Activated CD8-positive, alpha-beta memory T cell treated with anti-CD3 and anti-CD28 coated beads, Interleukin-2, amount 10 ng/mL, durations not matched to agents 7 days and 5 days (primary cell): ENCODE data around the gene MS4A7. TPM values are rescaled to one million over a fixed set of nuclear protein-coding genes. Genes with fewer than 3 reads are reported as not detected.
A peak's percentile ranks its signal among the peaks of the same experiment; 100 is the strongest.
"Not testable (repeated sequence)": the region's sequence is repeated elsewhere in the genome, so short reads cannot be mapped to it uniquely, and the experiment has no call there.

Experiments used
- ATAC-seq: fragments of 150-1000 bp; cut with Tn5 transposase; one replicate; pipeline ENCODE4 v1.10.0; 2021; ENCODE audit warnings: moderate library complexity
- CTCF ChIA-PET: fragments of 350-600 bp; sonication (Branson Sonifier 250); formaldehyde crosslinking; loops from one replicate; lab custom pipeline; 2021; ENCODE audit warnings: antibody characterized with exemption; lab: Charles Lee
- DNase-seq: peaks from one replicate; pipeline ENCODE4 v3.0.0-alpha.2; 2020
- H3K27ac Mint-ChIP-seq: one replicate; pipeline ENCODE4 v1.8.0; 2021; ENCODE audit warnings: mild to moderate bottlenecking, mixed read lengths
- H3K27me3 Mint-ChIP-seq: one replicate; pipeline ENCODE4 v1.8.0; 2021; ENCODE audit warnings: mixed read lengths
- H3K36me3 Mint-ChIP-seq: one replicate; pipeline ENCODE4 v1.8.0; 2021; ENCODE audit warnings: mild to moderate bottlenecking, mixed read lengths
- H3K4me1 Mint-ChIP-seq: one replicate; pipeline ENCODE4 v1.8.0; 2021; ENCODE audit warnings: mixed read lengths
- H3K4me3 Mint-ChIP-seq: one replicate; pipeline ENCODE4 v1.8.0; 2021; ENCODE audit warnings: mild to moderate bottlenecking, moderate library complexity, mixed read lengths
- H3K9me3 Mint-ChIP-seq: one replicate; pipeline ENCODE4 v1.8.0; 2022; ENCODE audit warnings: low read depth, mixed read lengths
- total RNA-seq, 2 experiments: library from RNA; stranded (reverse); gene quantifications; one replicate each; pipeline ENCODE4 v1.2.3, GENCODE V29; 2021

The MS4A7 gene
- total RNA-seq, 2 experiments from 2014 or later, result not detected

DNA sequence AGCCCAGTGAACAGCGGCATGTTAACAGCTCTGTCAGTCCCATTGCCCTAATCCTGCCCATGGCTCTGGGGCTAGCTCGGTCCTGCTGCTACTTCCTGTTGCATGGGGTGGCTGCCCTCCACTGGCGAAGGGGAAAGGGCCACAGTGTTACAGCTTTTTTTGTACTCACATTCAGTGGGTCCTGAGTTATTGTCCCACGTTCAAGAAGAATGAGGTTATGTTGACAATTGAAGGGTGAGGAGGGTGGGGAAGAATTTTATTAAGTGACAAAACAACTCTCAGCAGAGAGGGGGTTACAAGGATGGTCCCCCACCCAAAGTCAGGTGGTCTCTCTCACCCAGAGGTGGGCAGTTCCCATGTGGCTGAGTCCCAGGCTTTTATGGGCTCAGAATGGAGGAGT lies 17.7 kb upstream of the MS4A7 start:
- ATAC-seq (no peak), DNase-seq (no peak)
- Mint-ChIP-seq H3K4me1 (no peaks in the 10 kb centered on the region), H3K9me3 (no peaks in the 10 kb centered on the region), H3K36me3 (no peaks in the 10 kb centered on the region), H3K27me3 (peaks cover 30% of the 10 kb centered on the region), H3K27ac (no peak overlapping the region), H3K4me3 (no peak overlapping the region)
- CTCF ChIA-PET, result interaction anchor here (1.0 to 1.4 kb wide), 2 partner anchors 11 to 258 kb away, joined by 3 to 4 read pairs; no protein-coding TSS in a partner anchor

DNA sequence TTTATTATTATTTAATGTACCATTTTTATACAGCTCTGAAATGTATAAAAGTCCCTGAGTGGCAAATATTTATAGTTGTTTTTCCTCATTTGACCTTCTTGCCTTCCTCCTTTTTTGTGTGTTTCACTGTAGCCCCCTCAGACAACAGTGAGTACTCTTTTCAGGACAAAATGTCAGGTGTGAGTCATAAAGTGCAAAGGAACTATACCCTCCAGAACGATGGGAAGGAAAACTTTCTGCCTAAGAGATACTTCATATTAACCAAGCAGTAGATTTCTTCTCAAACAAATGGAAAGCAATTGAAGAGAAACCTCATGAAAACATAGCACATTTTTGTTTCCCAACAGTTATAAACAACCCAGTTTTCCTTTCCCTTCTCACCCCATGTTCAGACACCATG lies 16.1 kb upstream of the MS4A7 start:
- peaks cover 34% of the 10 kb centered on the region for H3K27me3 Mint-ChIP-seq
- no peak for ATAC-seq
- no peak for DNase-seq
- no peaks in the 10 kb centered on the region for H3K9me3 Mint-ChIP-seq
- no peak overlapping the region for H3K27ac Mint-ChIP-seq
- H3K4me3 Mint-ChIP-seq, result no peak overlapping the region
- H3K36me3 Mint-ChIP-seq, result no peaks in the 10 kb centered on the region
- H3K4me1 Mint-ChIP-seq, result no peaks in the 10 kb centered on the region
- CTCF ChIA-PET, result interaction anchor here (1.0 to 4.8 kb wide), 4 partner anchors 13 to 256 kb away, joined by 3 to 26 read pairs (median 10); no protein-coding TSS in a partner anchor

DNA sequence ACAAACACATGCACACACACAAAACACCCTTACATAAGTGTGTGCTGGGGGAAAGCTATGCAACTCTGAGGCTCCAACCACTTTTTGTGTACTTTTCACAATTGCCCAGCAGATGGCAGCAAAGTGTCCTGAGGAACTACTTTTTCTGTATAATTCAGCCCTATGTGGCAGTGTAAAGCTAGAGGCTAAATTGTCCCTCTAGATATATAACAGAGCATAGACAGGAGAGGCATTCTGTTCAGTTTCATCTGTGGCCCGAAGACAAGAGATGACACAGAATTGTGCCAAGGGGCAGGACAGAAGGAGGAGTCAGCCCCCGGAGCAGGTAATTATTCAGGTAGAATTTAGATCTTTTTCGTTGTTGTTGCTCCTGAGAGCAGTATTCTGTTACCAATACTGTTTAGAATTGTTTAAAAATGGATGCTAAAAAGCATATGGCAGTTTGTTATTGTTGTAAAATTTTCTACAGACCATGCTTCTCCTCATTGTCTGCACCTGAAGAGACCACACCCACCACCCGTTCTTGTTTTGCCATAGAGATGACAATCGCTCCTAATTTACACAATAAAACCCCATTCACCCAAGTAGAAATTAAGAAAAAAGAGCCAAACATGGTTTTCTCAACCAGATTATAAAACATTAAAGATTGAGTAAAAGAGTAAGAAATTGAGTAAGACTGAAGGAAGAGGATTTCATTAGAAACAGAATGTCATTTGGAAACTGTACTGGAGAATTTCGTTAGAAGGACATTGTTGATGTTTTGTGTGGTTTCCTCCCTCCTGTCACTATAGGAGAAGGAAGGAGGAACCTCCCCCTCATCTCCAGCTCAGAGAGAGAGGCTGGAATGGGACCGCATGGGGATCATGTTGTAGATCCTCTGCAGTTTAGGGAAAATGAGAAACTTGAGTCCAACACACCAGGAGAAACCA lies 14.5 kb upstream of the MS4A7 start:
- CTCF ChIA-PET, result interaction anchor here (0.9 to 4.8 kb wide), 19 partner anchors 8 to 269 kb away, joined by 3 to 26 read pairs (median 4); no protein-coding TSS in a partner anchor
- no peaks in the 10 kb centered on the region for H3K9me3 Mint-ChIP-seq
- peaks cover 41% of the 10 kb centered on the region for H3K27me3 Mint-ChIP-seq
- DNase-seq, result peak; percentile 66
- H3K36me3 Mint-ChIP-seq, result no peaks in the 10 kb centered on the region
- peak; percentile 39 for ATAC-seq
- H3K27ac Mint-ChIP-seq, result no peak overlapping the region
- no peak overlapping the region for H3K4me3 Mint-ChIP-seq
- no peaks in the 10 kb centered on the region for H3K4me1 Mint-ChIP-seq

DNA sequence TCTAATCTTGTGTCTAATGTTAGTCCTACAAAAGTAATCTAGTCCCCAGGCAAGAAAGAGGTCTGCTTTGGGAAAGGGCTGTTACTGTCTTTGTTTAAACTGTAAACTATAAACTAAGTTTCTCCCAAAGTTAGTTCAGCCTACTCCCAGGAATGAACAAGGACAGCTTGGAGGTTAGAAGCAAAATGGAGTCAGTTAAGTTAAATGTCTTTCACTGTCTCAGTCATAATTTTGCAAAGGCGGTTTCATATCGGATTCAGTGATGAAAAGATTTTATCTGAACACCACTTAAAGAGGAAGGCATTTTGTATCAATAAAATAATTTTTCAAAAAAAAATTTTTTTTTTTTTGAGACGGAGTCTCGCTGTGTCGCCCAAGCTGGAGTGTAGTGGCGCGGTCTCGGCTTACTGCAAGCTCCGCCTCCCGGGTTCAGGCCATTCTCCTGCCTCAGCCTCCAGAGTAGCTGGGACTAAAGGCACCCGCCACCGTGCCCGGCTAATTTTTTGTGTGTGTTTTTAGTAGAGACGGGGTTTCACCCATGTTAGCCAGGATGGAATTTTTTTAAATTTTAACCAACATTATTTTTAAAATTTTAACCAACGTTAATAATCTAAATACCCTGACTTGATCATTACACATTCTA lies 11.9 kb upstream of the MS4A7 start:
- H3K4me3 Mint-ChIP-seq, H3K9me3 Mint-ChIP-seq, ATAC-seq, H3K27ac Mint-ChIP-seq, H3K36me3 Mint-ChIP-seq, DNase-seq, H3K4me1 Mint-ChIP-seq: not testable (repeated sequence)
- CTCF ChIA-PET, result interaction anchor here (1.4 kb wide), 1 partner anchor 253 kb away, joined by 3 read pairs; no protein-coding TSS in a partner anchor
- H3K27me3 Mint-ChIP-seq, result peaks cover 47% of the 10 kb centered on the region

DNA sequence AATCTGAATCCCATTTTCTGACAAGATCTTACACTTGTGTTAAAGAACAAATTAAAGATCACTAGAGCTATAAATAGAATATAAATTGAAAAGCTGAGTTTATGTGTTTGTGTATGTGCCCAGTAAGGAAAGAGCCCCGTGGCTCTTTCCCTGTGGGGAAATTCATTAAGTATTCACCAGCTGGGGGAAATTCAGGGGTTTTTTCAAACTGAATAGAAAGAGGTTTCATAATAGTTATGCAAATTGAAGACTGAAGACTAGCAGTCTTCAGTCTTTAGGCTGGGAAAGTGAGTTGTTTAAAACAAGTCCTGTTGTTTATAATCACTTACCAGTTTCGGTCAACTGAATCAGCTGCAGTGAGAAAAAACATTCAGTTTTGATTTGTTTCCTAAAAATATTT lies 11.3 kb upstream of the MS4A7 start:
- CTCF ChIA-PET, result interaction anchor here (1.1 to 1.4 kb wide), 2 partner anchors 32 to 252 kb away, joined by 3 read pairs; no protein-coding TSS in a partner anchor
- Mint-ChIP-seq H3K27me3 (peaks cover 45% of the 10 kb centered on the region), H3K4me3 (no peak overlapping the region), H3K9me3 (no peaks in the 10 kb centered on the region), H3K4me1 (no peaks in the 10 kb centered on the region), H3K27ac (no peak overlapping the region), H3K36me3 (no peaks in the 10 kb centered on the region)
- DNase-seq (no peak), ATAC-seq (no peak)

DNA sequence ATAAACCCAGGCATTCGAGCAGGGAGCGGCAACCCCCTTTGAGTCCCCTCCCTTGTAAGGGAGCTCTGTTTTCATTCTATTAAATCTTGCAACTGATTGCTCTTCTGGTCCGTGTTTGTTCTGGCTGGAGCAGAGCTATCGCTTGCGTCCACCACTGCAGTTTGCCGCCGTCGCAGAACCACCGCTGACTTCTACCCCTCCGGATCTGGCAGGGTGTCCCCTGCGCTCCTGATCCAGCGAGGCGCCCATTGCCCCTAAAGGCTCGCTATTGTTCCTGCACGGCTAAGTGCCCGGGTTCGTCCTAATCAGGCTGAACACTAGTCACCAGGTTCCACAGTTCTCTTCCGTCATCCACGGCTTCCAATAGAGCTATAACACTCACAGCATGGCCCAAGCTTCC lies 10.4 kb upstream of the MS4A7 start:
- ATAC-seq, result no peak
- H3K4me1 Mint-ChIP-seq, result no peaks in the 10 kb centered on the region
- H3K27me3 Mint-ChIP-seq, result peaks cover 45% of the 10 kb centered on the region
- no peak overlapping the region for H3K4me3 Mint-ChIP-seq
- no peak for DNase-seq
- H3K36me3 Mint-ChIP-seq, result no peaks in the 10 kb centered on the region
- H3K9me3 Mint-ChIP-seq, result no peaks in the 10 kb centered on the region
- CTCF ChIA-PET, result interaction anchor here (1.1 to 1.4 kb wide), 2 partner anchors 12 to 33 kb away, joined by 3 read pairs; no protein-coding TSS in a partner anchor
- no peak overlapping the region for H3K27ac Mint-ChIP-seq

DNA sequence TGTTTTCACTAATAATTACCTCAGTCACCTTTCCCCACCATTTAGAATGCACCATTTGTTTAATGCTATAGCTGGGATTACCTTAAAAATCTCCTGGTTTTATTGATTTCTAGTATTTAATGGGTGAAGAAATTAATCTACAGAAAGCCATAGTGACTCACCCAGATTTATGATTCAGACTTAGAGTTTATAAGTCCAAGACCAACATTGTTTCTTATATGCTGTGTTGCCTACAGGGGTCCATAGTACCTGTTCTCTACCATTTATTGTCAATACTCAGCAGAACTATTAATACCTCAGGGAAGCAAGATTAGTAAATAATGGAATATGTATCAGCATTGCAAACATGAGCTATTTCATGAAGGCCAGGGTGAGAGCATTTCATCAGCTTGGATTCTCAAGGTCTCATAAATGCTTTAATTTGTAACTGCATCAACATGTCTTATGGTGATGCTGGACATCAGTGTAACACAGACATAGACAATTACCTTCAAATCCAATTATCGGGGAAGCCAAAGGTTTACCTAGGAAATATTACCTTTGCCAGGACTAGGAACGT lies 8.0 kb upstream of the MS4A7 start:
- Mint-ChIP-seq H3K4me3 (no peak overlapping the region), H3K9me3 (no peaks in the 10 kb centered on the region), H3K4me1 (no peaks in the 10 kb centered on the region), H3K36me3 (no peaks in the 10 kb centered on the region), H3K27me3 (peaks cover 21% of the 10 kb centered on the region), H3K27ac (no peak overlapping the region)
- ATAC-seq, result no peak
- no peak for DNase-seq
- CTCF ChIA-PET, result no interaction called here

DNA sequence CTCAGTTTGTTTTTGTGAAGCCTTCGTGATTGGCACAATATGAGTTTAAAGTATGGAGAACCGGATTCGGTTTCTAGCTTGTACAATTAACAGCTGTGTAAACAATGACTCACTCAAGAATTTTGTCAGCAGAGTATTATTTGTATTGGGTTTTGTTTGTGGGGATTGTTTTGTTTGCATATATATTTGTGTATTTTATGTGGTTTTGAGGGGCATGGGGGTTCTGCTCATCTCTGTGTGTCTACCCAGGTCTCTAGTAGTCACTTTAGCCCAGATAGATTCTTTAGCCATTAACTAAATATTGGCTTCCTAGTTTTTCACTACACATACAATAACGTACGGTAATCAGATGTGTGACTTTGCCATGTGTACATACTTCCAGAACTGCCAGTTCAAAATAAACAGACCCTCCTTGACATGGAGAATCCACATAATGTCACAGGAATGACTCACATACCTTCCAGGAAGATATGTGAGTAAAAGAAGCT lies 7.5 kb upstream of the MS4A7 start:
- no peak overlapping the region for H3K27ac Mint-ChIP-seq
- ATAC-seq, result no peak
- CTCF ChIA-PET, result interaction anchor here (1.3 to 1.8 kb wide), 2 partner anchors 8 to 10 kb away, joined by 3 to 6 read pairs; no protein-coding TSS in a partner anchor

DNA sequence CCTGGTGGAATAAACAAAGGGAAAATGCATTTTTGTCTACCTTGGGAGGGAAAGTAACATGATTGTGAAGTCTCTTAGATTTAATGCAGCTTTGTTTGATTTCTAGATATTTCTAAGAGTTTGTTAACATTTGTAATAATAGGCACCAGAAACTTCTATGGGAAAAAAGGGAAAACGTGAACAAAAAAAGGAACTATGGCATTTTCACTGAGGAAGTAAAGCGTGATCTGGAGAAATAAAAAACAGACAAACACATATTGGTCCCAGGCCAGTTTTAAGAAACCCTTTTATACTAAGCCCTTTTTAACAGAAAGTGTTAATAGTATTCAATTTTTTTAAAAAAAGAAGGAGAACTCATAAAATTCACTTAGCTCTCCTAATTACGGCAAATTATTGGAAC lies 6.9 kb upstream of the MS4A7 start:
- H3K27ac Mint-ChIP-seq, result no peak overlapping the region
- ATAC-seq (no peak), DNase-seq (no peak)
- CTCF ChIA-PET, result interaction anchor here (1.3 to 1.8 kb wide), 2 partner anchors 8 to 11 kb away, joined by 3 to 6 read pairs; no protein-coding TSS in a partner anchor
- no peaks in the 10 kb centered on the region for H3K9me3 Mint-ChIP-seq
- no peaks in the 10 kb centered on the region for H3K4me1 Mint-ChIP-seq
- H3K27me3 Mint-ChIP-seq, result peaks cover 18% of the 10 kb centered on the region
- H3K36me3 Mint-ChIP-seq, result no peaks in the 10 kb centered on the region
- no peak overlapping the region for H3K4me3 Mint-ChIP-seq

More for the DNA sequence above, 7.5 kb upstream of the MS4A7 start:
- Mint-ChIP-seq H3K4me1 (no peaks in the 10 kb centered on the region), H3K4me3 (no peak overlapping the region), H3K27me3 (peaks cover 21% of the 10 kb centered on the region), H3K36me3 (no peaks in the 10 kb centered on the region), H3K9me3 (no peaks in the 10 kb centered on the region)
- no peak for DNase-seq

DNA sequence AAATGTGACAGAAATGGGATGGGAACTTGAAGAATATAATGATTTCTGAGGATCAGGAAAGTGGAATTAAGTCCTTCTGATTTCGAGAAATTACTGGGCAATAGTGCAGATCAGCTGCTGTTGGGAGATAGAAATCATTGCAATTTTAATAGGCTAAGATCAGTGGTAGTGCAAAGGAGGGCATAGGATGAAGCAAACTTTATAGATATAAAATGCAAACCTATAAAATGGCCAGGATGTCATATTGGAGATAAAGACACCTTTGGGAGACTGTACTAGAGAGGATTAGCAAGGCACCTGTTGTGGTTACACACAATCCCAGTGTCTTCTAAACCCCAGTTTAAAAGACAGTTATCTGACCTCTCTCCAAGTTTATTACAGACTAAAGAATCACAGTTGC lies 6.5 kb upstream of the MS4A7 start:
- H3K27ac Mint-ChIP-seq, result no peak overlapping the region
- ATAC-seq, result no peak
- DNase-seq, result no peak
- CTCF ChIA-PET, result interaction anchor here (1.3 to 1.8 kb wide), 2 partner anchors 9 to 11 kb away, joined by 3 to 6 read pairs; no protein-coding TSS in a partner anchor
- H3K4me1 Mint-ChIP-seq, result no peaks in the 10 kb centered on the region
- no peak overlapping the region for H3K4me3 Mint-ChIP-seq
- peaks cover 18% of the 10 kb centered on the region for H3K27me3 Mint-ChIP-seq
- no peaks in the 10 kb centered on the region for H3K36me3 Mint-ChIP-seq
- H3K9me3 Mint-ChIP-seq, result no peaks in the 10 kb centered on the region

DNA sequence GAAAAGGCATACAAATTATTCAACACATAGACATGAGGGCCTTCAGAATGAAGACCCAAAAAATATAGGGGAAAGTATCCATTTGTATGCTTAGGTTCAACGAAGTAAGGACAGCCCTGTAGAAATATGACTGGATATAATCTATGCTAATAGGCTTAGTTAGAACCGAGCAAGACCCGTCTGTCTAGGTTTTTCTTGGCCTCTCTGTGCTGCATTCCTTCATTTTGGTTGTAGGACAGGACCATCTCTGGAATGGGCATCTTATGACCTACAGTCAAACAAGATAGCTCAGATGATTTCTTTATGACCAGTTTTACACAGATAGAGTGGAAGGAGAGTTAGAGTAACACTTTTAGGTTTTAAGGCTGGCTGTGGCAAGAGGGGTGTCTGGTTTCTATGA lies 5.6 kb upstream of the MS4A7 start:
- Mint-ChIP-seq H3K9me3 (no peaks in the 10 kb centered on the region), H3K4me1 (peaks cover 2% of the 10 kb centered on the region), H3K36me3 (no peaks in the 10 kb centered on the region), H3K27ac (no peak overlapping the region), H3K27me3 (peaks cover 15% of the 10 kb centered on the region), H3K4me3 (no peak overlapping the region)
- no peak for DNase-seq
- no peak for ATAC-seq
- CTCF ChIA-PET, result interaction anchor here (1.8 kb wide), 1 partner anchor 9 kb away, joined by 6 read pairs; no protein-coding TSS in a partner anchor

DNA sequence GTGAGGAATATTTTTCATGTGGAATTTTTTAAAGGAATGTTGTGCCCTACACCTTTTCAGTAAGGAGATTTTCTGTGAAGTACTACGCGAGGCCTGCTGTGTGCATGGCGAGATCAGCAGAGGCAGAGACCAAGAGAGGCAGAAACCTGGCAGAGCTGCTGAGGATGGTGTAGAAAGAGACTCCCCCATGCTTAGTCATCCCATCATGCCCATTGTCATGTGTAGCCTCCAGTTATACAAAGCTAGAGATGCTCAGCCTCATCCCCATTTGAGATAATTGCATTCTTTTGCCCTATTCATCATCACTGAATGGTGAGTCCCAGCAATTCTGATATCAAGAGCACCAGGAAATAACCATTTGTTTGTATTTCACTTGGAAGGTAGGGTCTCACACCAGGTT lies 3.0 kb upstream of the MS4A7 start:
- ATAC-seq (no peak), DNase-seq (no peak)
- no peaks in the 10 kb centered on the region for H3K9me3 Mint-ChIP-seq
- peaks cover 10% of the 10 kb centered on the region for H3K4me1 Mint-ChIP-seq
- CTCF ChIA-PET, result no interaction called here
- H3K4me3 Mint-ChIP-seq, result no peak overlapping the region
- H3K27me3 Mint-ChIP-seq, result peaks cover 27% of the 10 kb centered on the region
- no peaks in the 10 kb centered on the region for H3K36me3 Mint-ChIP-seq
- peak overlapping the region; percentile 30 for H3K27ac Mint-ChIP-seq

DNA sequence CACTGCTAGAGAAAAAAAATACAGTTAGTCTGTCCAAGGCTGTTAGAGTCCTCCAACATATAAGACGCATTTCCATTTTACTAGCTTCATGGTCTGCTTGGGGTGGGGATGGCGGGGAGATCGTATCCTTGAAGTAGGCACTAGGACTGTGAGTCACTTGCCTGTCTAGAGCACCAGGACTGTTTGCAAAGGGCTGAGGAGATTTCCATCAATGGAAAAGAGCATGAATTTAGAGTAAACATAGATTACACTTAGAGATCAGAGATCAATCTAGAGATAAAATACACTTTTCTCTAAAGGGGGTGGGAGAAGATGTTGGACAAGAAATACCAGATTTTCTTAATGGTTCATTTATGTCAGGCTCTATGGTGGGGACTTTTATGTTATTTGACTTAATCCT lies 1.7 kb upstream of the MS4A7 start:
- DNase-seq (no peak), ATAC-seq (no peak)
- Mint-ChIP-seq H3K27ac (no peak overlapping the region), H3K4me3 (no peak overlapping the region), H3K9me3 (no peaks in the 10 kb centered on the region), H3K36me3 (no peaks in the 10 kb centered on the region), H3K4me1 (peaks cover 10% of the 10 kb centered on the region), H3K27me3 (peaks cover 24% of the 10 kb centered on the region)
- CTCF ChIA-PET, result no interaction called here
